Upper lobe of right lung (tissue), 1 donor: ENCODE results near the gene GLIPR2. TPM values are rescaled to one million over a fixed set of nuclear protein-coding genes. Genes with fewer than 3 reads are reported as not detected.
"Not testable (repeated sequence)": the region's sequence is repeated elsewhere in the genome, so short reads cannot be mapped to it uniquely, and the experiment has no call there.

Experiments used
- ATAC-seq: fragments of 200-7000 bp; cut with Tn5 transposase; one replicate; pipeline ENCODE4 v1.9.1; 2020; ENCODE audit warnings: mild to moderate bottlenecking, moderate library complexity
- DNase-seq: peaks from one replicate; pipeline ENCODE4 v3.0.0-alpha.2; 2020
- H3K27ac ChIP-seq: fragments of 200-600 bp; one replicate; pipeline ENCODE4 v1.8.0; 2022
- H3K27me3 ChIP-seq: fragments of 200-600 bp; one replicate; pipeline ENCODE4 v1.8.0; 2022; ENCODE audit warnings: mild to moderate bottlenecking
- H3K36me3 ChIP-seq: fragments of 200-600 bp; one replicate; pipeline ENCODE4 v1.8.0; 2022
- H3K4me1 ChIP-seq: fragments of 200-600 bp; one replicate; pipeline ENCODE4 v1.8.0; 2022
- H3K4me3 ChIP-seq: fragments of 200-600 bp; one replicate; pipeline ENCODE4 v1.8.0; 2022; ENCODE audit warnings: mild to moderate bottlenecking
- H3K9me3 ChIP-seq: fragments of 200-600 bp; one replicate; pipeline ENCODE4 v1.8.0; 2022
- intact Hi-C: fragments of 100-400 bp; cut with DNase I; formaldehyde crosslinking; loops from one replicate; pipeline ENCODE4 v1.11.0; 2022
- long read RNA-seq: library from polyadenylated mRNA; unstranded; transcript quantifications from one replicate; pipeline ENCODE4 v2.0.0, GENCODE V29; 2021
- total RNA-seq: library from RNA; stranded (reverse); fragmentation: NEBNext Ultra II Directional; extraction: Animal tissue kit (Norgen Biotek cat#: 25700); gene quantifications from one replicate; pipeline ENCODE4 v1.2.1, GENCODE V29; 2021
- TF ChIP-seq, protein P1 (sequence below): fragments of 200-600 bp; IDR thresholded peaks from one replicate; pipeline ENCODE4 v1.8.0; 2022; ENCODE audit warnings: antibody characterized with exemption
- donor health status: DM: no; HTN: yes; CAD: no; lungs with severe emphysema.

The GLIPR2 gene, protein sequence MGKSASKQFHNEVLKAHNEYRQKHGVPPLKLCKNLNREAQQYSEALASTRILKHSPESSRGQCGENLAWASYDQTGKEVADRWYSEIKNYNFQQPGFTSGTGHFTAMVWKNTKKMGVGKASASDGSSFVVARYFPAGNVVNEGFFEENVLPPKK
- total RNA-seq, result 64.9 TPM
- long read RNA-seq, transcript GLIPR2-202 (5 exons, 1,890 nt), result major isoform, 64 of 84 reads
- long read RNA-seq, partial matches to known transcripts, result 15 of 84 reads
- long read RNA-seq, other reads (novel, unspliced or antisense), result 5 of 84 reads

DNA sequence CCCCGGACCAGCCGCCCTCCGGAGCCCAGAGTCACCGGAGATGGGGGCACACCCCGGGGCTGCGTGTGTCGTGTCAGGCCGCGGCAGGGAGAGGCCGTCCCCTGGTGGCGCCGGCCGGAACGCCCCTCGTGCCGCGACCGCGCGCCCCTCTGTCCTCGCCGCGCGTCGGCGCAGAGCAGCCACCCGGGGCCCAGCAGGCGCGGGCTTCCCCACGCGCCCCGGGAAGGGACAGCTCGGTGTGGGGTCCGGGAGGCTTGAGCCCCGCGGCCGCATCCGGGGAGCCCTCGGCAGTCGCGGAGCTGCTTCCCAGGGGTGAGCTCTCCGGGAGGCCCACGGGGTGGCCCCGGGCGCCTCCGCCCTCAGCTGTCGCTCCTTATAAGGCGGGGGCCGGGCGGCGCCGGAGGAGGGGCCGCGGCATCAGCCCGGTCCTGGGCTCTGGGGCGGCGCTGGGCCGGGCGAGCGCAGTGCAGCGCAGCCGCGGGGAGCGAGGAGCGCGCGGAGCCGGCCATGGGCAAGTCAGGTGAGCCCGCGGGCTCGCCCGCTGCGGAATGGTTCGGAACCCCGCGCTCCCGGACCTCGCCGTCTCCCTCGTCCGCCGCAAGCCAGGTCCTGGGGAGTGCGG lies at the start of gene GLIPR2:
Gene GLIPR2, plus strand, starts transcription at position 462 of the 622 bp plus-strand sequence. Its CDS starts 46 bp downstream, at position 508.
- peak; percentile 96 for ATAC-seq
- TF ChIP-seq, protein P1, sequence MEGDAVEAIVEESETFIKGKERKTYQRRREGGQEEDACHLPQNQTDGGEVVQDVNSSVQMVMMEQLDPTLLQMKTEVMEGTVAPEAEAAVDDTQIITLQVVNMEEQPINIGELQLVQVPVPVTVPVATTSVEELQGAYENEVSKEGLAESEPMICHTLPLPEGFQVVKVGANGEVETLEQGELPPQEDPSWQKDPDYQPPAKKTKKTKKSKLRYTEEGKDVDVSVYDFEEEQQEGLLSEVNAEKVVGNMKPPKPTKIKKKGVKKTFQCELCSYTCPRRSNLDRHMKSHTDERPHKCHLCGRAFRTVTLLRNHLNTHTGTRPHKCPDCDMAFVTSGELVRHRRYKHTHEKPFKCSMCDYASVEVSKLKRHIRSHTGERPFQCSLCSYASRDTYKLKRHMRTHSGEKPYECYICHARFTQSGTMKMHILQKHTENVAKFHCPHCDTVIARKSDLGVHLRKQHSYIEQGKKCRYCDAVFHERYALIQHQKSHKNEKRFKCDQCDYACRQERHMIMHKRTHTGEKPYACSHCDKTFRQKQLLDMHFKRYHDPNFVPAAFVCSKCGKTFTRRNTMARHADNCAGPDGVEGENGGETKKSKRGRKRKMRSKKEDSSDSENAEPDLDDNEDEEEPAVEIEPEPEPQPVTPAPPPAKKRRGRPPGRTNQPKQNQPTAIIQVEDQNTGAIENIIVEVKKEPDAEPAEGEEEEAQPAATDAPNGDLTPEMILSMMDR, result peak; percentile 32
- Histone ChIP-seq H3K9me3 (no peaks in the 10 kb centered on the region), H3K4me1 (peaks cover 29% of the 10 kb centered on the region), H3K27me3 (no peaks in the 10 kb centered on the region), H3K36me3 (no peaks in the 10 kb centered on the region), H3K27ac (peak within 1 kb of the TSS; percentile 79), H3K4me3 (peak within 1 kb of the TSS; percentile 83)
- intact Hi-C loops, result no loop called here
- DNase-seq, result peak; percentile 92

- intact Hi-C loops, DNase-seq, H3K9me3 ChIP-seq, H3K4me3 ChIP-seq, H3K27me3 ChIP-seq, H3K27ac ChIP-seq, ATAC-seq, H3K4me1 ChIP-seq: not testable (repeated sequence)
- H3K36me3 ChIP-seq, result peaks cover 13% of the 10 kb centered on the region
These were observed 49.5 kb upstream of the GLIPR2 start for GRCh38 chr9:36087054-36087453.

DNA sequence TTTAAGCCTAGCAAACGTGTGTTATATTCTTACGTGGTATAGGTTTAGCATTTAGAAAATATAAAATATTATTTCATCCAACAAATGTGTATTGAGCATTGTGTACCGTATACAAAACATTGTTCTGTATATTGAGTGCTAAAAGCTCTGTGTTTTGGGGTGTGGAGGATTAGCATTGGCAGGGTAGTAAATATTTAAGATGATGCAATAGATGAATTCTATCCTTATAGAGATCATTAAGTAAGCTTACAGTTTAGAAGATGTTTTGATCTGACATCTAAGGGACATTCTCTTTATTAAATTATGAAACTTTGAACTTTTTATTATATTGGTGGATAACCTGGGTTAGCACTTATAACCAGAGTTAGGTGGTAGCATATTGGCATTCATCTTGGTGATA lies 48.5 kb upstream of the GLIPR2 start:
- TF ChIP-seq, protein P1, result no peak
- DNase-seq, result no peak
- H3K9me3 ChIP-seq, result no peaks in the 10 kb centered on the region
- H3K27me3 ChIP-seq, result no peaks in the 10 kb centered on the region
- ATAC-seq, result no peak
- intact Hi-C loops, result no loop called here
- H3K4me3 ChIP-seq, result no peak overlapping the region
- no peak overlapping the region for H3K27ac ChIP-seq
- peaks cover 13% of the 10 kb centered on the region for H3K36me3 ChIP-seq
- peaks cover 3% of the 10 kb centered on the region for H3K4me1 ChIP-seq

- Histone ChIP-seq H3K27ac (no peak overlapping the region), H3K36me3 (peaks cover 3% of the 10 kb centered on the region), H3K4me3 (no peak overlapping the region), H3K27me3 (no peaks in the 10 kb centered on the region), H3K9me3 (no peaks in the 10 kb centered on the region), H3K4me1 (peaks cover 3% of the 10 kb centered on the region)
- DNase-seq (no peak), ATAC-seq (no peak)
- TF ChIP-seq, protein P1, result no peak
- intact Hi-C loops, result no loop called here
These were observed 45.2 kb upstream of the GLIPR2 start for GRCh38 chr9:36091026-36091953.

DNA sequence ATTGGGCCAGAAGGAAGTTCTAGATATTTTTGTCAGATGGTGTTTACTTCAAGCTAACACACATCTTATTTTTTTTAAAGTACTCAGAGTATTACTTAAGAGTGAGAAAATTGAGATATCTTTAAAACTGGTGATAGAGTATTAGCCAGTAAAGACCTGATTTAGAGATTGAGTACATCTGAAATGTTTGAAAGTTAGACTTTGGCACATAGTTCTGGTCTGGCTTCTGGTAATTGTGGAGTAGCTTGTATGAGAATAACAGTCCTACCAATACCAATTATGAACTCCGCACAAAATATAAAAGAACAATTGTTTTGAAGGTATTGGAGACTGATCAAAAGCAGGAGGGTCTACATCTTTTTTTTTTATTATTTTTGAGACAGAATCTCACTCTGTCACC lies 44.5 kb upstream of the GLIPR2 start:
- Histone ChIP-seq H3K36me3 (peaks cover 3% of the 10 kb centered on the region), H3K9me3 (no peaks in the 10 kb centered on the region), H3K27ac (no peak overlapping the region), H3K4me1 (peaks cover 3% of the 10 kb centered on the region), H3K27me3 (no peaks in the 10 kb centered on the region), H3K4me3 (no peak overlapping the region)
- intact Hi-C loops, result no loop called here
- ATAC-seq (no peak), DNase-seq (no peak)
- TF ChIP-seq, protein P1, result no peak
